ENCODE measurements around the gene RASGEF1C.
"Not testable (repeated sequence)": the region's sequence is repeated elsewhere in the genome, so short reads cannot be mapped to it uniquely, and the experiment has no call there.

Gene RASGEF1C

GRCh38 chr5:180210961-180211760 lies 2.1 kb upstream of the RASGEF1C start:
- no peak for DNase-seq

- not testable (repeated sequence) for DNase-seq
Observed at GRCh38 chr5:180210077-180210476, 1.1 kb upstream of the RASGEF1C start.

GRCh38 chr5:180208435-180209081 lies 453 bp downstream of the RASGEF1C start:
- DNase-seq: peak; percentile 83

GRCh38 chr5:180208038-180208434 lies 975 bp downstream of the RASGEF1C start:
- DNase-seq: no peak

- DNase-seq: no peak
Observed at GRCh38 chr5:180207593-180207992, 1.4 kb downstream of the RASGEF1C start.

- no peak for DNase-seq
Observed at GRCh38 chr5:180206993-180207392, 2.0 kb downstream of the RASGEF1C start.

GRCh38 chr5:180205916-180206315 lies 3.1 kb downstream of the RASGEF1C start:
- DNase-seq: no peak

GRCh38 chr5:180204276-180204819 lies 4.7 kb downstream of the RASGEF1C start:
- DNase-seq: no peak

- DNase-seq: no peak
Observed at GRCh38 chr5:180202939-180203573, 6.0 kb downstream of the RASGEF1C start.

GRCh38 chr5:180201051-180201987 lies 7.7 kb downstream of the RASGEF1C start:
- DNase-seq: peak; percentile 87

- no peak for DNase-seq
Observed at GRCh38 chr5:180199390-180199789, 9.6 kb downstream of the RASGEF1C start.

GRCh38 chr5:180198208-180198607 lies 10.8 kb downstream of the RASGEF1C start:
- DNase-seq: no peak

- no peak for DNase-seq
Observed at GRCh38 chr5:180197016-180197702, 11.9 kb downstream of the RASGEF1C start.

- peak; percentile 1 for DNase-seq
Observed at GRCh38 chr5:180194410-180195345, 14.3 kb downstream of the RASGEF1C start.

GRCh38 chr5:180193749-180194375 lies 15.1 kb downstream of the RASGEF1C start:
- peak; percentile 2 for DNase-seq

GRCh38 chr5:180191716-180192115 lies 17.3 kb downstream of the RASGEF1C start:
- no peak for DNase-seq

GRCh38 chr5:180187767-180188166 lies 21.2 kb downstream of the RASGEF1C start:
- no peak for DNase-seq

GRCh38 chr5:180180846-180181245 lies 28.2 kb downstream of the RASGEF1C start:
- DNase-seq: no peak

- DNase-seq: no peak
Observed at GRCh38 chr5:180180421-180180820, 28.6 kb downstream of the RASGEF1C start.
